ENCODE measurements around the gene MROH2B.

MROH2B gene

GRCh38 chr5:40962207-40962955 is 108.8 kb downstream of the MROH2B start:
- no peak for DNase-seq

- DNase-seq = no peak
Measured at GRCh38 chr5:40960037-40960436, 111.1 kb downstream of the MROH2B start.

- no peak for DNase-seq
Measured at GRCh38 chr5:40958811-40959210, 112.3 kb downstream of the MROH2B start.

GRCh38 chr5:40957048-40957447 is 114.1 kb downstream of the MROH2B start:
- no peak for DNase-seq

- DNase-seq = no peak
Measured at GRCh38 chr5:40955313-40955712, 115.8 kb downstream of the MROH2B start.

Data from NCI-H1092 treated with DMSO at 0.1 percent for 48 hours (cell line).